Ishikawa (cell line): ENCODE data around the gene SEPTIN7.

ENCODE experiments used
- CREB1 ChIP-seq: IDR thresholded peaks from 2 replicates; pipeline ENCODE4 v1.6.1; 2012; ENCODE audit warnings: low read depth
- EP300 ChIP-seq: IDR thresholded peaks from 2 replicates; pipeline ENCODE4 v1.6.1; 2012; ENCODE audit warnings: borderline replicate concordance
- FOXM1 ChIP-seq: IDR thresholded peaks from 2 replicates; pipeline ENCODE4 v1.6.1; 2012; ENCODE audit warnings: low read depth, borderline replicate concordance
- MAX ChIP-seq: IDR thresholded peaks from 2 replicates; pipeline ENCODE4 v1.6.1; 2012
- TEAD4 ChIP-seq: IDR thresholded peaks from 2 replicates; pipeline ENCODE4 v1.6.1; 2012

- TF ChIP-seq TEAD4 (no peak), EP300 (no peak), MAX (no peak), CREB1 (no peak), FOXM1 (no peak)
Observed at GRCh38 chr7:35761871-35762677, 38.8 kb upstream of the SEPTIN7 start.
